Measurements from ENCODE around the gene CTNNBIP1. TPM values are rescaled to one million over a fixed set of nuclear protein-coding genes. Genes with fewer than 3 reads are reported as not detected.

Gene CTNNBIP1
- total and polyA plus RNA-seq, 12 donors = 26.5 to 69.4 (median 37.3) TPM

- peak; percentile 50 to 83 (median 70) for ATAC-seq
- no peaks in the 10 kb centered on the region for H3K27me3 ChIP-seq
- intact Hi-C loops (cut with DNase I) = no loop called here
These were observed 17.2 kb downstream of the CTNNBIP1 start for GRCh38 chr1:9892563-9893528.

GRCh38 chr1:9891207-9891606 is 18.9 kb downstream of the CTNNBIP1 start:
- Histone ChIP-seq H3K27me3 (no peaks in the 10 kb centered on the region), H3K9me3 (no peaks in the 10 kb centered on the region), H3K27ac (peak overlapping the region; percentile 51 to 89 (median 80)), H3K4me3 (no peak overlapping the region), H3K36me3 (peaks cover 0 to 11% (median 0%) of the 10 kb centered on the region in 9 donors), H3K4me1 (peaks cover 21 to 97% (median 73%) of the 10 kb centered on the region in 9 donors)
- no peak for DNase-seq
- WGBS, 2 donors = 49 to 51% methylated on average over 5 of the region's 5 CpGs
- ATAC-seq = peak in 1 of 8 donors; percentile 9
- no peak for TF ChIP-seq CTCF (IDR thresholded peaks at IDR 0.05)
- intact Hi-C loops (cut with DNase I) = no loop called here

More at GRCh38 chr1:9892563-9893528, 17.2 kb downstream of the CTNNBIP1 start:
- peak in 1 of 2 donors; percentile 49 for DNase-seq
- H3K36me3 ChIP-seq = no peaks in the 10 kb centered on the region
- TF ChIP-seq CTCF (IDR thresholded peaks at IDR 0.05) = no peak
- H3K4me1 ChIP-seq = peaks cover 21 to 87% (median 67%) of the 10 kb centered on the region in 9 donors
- H3K27ac ChIP-seq = peak overlapping the region; percentile 66 to 89 (median 80)
- H3K4me3 ChIP-seq = peak overlapping the region in 3 of 10 donors; percentile 3 to 8 (median 3)
- no peaks in the 10 kb centered on the region for H3K9me3 ChIP-seq
- 57 to 68% methylated on average over 14 of the region's 14 CpGs for WGBS, 2 donors

- TF ChIP-seq CTCF (IDR thresholded peaks at IDR 0.05) = no peak
- Histone ChIP-seq H3K27ac (peak overlapping the region; percentile 51 to 89 (median 80)), H3K27me3 (no peaks in the 10 kb centered on the region), H3K9me3 (no peaks in the 10 kb centered on the region), H3K4me1 (peaks cover 21 to 97% (median 80%) of the 10 kb centered on the region in 9 donors), H3K4me3 (no peak overlapping the region), H3K36me3 (peaks cover 0 to 14% (median 0%) of the 10 kb centered on the region in 9 donors)
- intact Hi-C loops (cut with DNase I) = no loop called here
- DNase-seq (peak; percentile 52 to 63), ATAC-seq (peak in 7 of 8 donors; percentile 14 to 62 (median 36))
- 26 to 27% methylated on average over 6 of the region's 6 CpGs for WGBS, 2 donors
These were observed 19.8 kb downstream of the CTNNBIP1 start for GRCh38 chr1:9890224-9890731.

- ATAC-seq (no peak), DNase-seq (no peak)
- WGBS, 2 donors = 63 to 70% methylated on average over 8 of the region's 8 CpGs
These were observed 20.7 kb downstream of the CTNNBIP1 start for GRCh38 chr1:9889411-9889810.

More at GRCh38 chr1:9889411-9889810, 20.7 kb downstream of the CTNNBIP1 start:
- no peaks in the 10 kb centered on the region for H3K9me3 ChIP-seq
- peak overlapping the region; percentile 51 to 89 (median 80) for H3K27ac ChIP-seq
- H3K4me1 ChIP-seq = peaks cover 28 to 97% (median 84%) of the 10 kb centered on the region in 9 donors
- peaks cover 0 to 14% (median 0%) of the 10 kb centered on the region in 9 donors for H3K36me3 ChIP-seq
- no peaks in the 10 kb centered on the region for H3K27me3 ChIP-seq
- no peak for TF ChIP-seq CTCF (IDR thresholded peaks at IDR 0.05)
- H3K4me3 ChIP-seq = no peak overlapping the region
- intact Hi-C loops (cut with DNase I) = no loop called here
